H4 (cell line): Measurements from ENCODE around the gene UGT1A8. TPM values are rescaled to one million over a fixed set of nuclear protein-coding genes. Genes with fewer than 3 reads are reported as not detected.

Source experiments
- DNase-seq: peaks from one replicate; pipeline ENCODE4 v3.0.0-alpha.2; 2015; ENCODE audit warnings: low spot score
- total RNA-seq: library from RNA; depleted of rRNA; stranded (reverse); fragments of >200 nt; shearing (Covaris generic); gene quantifications from 2 replicates; pipeline ENCODE4 v1.2.3, GENCODE V29; 2014

Gene UGT1A8
- total RNA-seq, 1 experiment from 2014 or later: not detected

DNA sequence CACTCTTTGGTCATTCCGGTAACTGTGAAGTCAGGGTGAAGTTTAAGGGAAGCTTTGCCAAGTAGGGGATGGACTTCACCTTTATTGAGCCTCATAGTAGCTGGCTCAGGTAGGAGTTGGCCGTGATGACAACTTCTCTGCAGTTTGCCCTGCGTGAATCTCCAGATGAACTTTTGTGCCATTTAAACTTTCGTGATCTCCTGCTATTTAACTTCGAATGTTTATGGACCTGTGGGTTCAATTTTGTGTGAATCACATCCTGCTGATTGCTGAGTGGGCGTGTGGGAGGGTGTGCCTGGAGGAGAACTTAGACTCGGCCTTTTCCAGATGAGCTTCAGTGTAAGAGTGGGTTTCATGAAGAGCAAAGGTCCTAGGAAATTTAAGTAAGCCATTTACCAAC lies 146.8 kb downstream of the UGT1A8 start:
- peak; percentile 96 for DNase-seq

GRCh38 chr2:233764761-233765160 lies 147.3 kb downstream of the UGT1A8 start:
- DNase-seq: peak; percentile 26

DNA sequence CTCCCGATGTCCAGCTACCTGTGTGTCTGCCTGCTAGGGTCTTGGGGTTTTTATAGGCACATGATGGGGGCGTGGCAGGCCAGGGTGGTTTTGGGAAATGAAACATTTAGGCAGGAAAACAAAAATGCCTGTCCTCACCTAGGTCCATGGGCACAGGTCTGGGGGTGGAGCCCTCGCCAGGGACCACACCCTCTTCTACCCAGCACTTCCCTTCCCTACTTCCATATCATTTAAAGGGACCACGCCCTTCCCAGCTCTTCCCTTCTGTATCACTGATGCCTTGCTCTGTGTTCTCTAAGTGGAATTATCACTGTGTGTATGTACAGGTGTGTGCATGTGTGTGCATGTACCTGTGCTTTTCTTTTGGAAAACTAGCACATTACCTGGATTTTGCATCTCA lies 149.0 kb downstream of the UGT1A8 start:
- DNase-seq: peak; percentile 29

DNA sequence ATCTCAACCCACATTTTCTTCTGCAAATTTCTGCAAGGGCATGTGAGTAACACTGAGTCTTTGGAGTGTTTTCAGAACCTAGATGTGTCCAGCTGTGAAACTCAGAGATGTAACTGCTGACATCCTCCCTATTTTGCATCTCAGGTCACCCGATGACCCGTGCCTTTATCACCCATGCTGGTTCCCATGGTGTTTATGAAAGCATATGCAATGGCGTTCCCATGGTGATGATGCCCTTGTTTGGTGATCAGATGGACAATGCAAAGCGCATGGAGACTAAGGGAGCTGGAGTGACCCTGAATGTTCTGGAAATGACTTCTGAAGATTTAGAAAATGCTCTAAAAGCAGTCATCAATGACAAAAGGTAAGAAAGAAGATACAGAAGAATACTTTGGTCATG lies 150.6 kb downstream of the UGT1A8 start:
- no peak for DNase-seq

GRCh38 chr2:233769260-233769659 lies 151.8 kb downstream of the UGT1A8 start:
- no peak for DNase-seq

GRCh38 chr2:233772153-233772552 lies 154.7 kb downstream of the UGT1A8 start:
- no peak for DNase-seq

GRCh38 chr2:233772583-233772982 lies 155.2 kb downstream of the UGT1A8 start:
- DNase-seq: no peak

- no peak for DNase-seq
These were observed 156.4 kb downstream of the UGT1A8 start for GRCh38 chr2:233773854-233774253.

GRCh38 chr2:233775414-233775813 lies 158.0 kb downstream of the UGT1A8 start:
- no peak for DNase-seq

DNA sequence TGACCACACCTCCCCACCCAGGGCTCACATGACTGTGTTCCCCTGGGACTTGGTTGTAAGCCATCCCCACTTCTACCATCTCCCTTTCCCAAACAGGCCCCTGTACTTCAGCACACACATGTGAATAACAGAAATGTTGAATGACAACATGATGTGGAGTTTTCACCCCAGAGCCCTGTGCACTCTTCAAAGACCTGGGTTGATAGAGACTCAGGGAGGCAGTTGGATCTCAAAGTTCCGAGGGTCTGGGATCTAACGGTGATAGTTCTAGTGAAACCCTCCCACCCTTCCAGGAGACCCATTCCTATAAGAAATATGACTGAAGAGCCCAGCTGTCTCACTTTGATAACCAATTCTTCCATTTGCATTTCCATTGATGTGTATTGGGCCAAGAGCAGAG lies 160.6 kb downstream of the UGT1A8 start, which contains the start of gene MROH2A:
Gene MROH2A (plus strand): TSS at position 301 of the 400 bp plus-strand sequence. CDS start 1,029 bp downstream, outside the sequence.
- DNase-seq: no peak

- no peak for DNase-seq
These were observed 162.3 kb downstream of the UGT1A8 start for GRCh38 chr2:233779722-233780121.

DNA sequence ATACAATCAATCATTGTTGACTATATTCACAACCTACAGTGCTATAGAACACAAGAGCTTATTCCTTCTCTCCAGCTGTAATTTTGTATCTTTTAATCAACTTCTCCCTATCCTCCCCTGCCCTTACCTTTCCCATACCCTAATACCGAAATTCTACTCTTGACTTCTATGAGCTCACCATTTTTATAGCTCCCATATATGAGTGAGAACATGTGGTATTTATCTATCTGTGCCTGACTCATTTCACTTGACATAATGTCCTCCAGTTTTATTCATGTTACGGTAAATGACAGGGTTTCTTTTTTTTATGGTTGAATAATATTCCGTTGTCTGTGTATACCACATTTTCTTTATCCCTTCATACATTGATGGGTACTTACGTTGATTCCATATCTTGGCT lies 163.3 kb downstream of the UGT1A8 start:
- DNase-seq: no peak

GRCh38 chr2:233789554-233789953 lies 172.1 kb downstream of the UGT1A8 start:
- DNase-seq: no peak

DNA sequence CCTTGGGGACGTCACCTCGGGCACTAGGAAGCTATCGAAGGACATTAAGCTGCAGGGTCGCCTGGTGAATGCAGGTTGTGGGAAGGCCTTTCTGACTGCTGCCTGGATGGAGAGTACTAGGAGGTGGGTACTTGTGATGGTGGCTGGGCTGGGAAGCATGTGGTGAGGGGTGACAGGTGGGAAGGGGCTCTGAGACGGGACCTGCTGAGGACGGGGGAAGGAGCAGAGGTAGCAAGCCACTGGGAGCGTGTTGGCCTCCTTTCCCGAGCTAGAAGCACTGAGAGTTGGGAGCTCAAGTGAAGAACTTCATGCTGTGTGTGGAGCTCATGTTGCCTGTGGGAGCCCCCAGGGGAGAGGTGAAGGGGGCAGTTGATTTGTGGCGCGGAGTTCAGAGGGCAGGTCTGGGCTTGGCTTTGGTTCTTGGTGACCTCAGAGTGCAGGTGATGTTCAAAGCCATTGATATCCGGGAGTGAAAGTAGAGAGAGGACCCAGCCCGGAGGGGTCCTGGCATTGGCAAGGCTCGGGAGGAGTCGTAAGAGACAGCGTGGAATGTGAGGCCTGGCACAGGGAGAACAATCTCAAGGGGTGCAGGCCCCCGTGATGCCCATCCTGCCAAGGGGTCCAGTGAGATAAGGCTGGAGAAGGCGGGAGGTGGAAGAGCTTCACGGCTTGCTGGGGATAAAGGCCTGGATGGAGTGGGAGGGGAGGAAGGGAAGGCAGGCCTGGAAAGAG lies 173.9 kb downstream of the UGT1A8 start:
- DNase-seq: no peak

DNA sequence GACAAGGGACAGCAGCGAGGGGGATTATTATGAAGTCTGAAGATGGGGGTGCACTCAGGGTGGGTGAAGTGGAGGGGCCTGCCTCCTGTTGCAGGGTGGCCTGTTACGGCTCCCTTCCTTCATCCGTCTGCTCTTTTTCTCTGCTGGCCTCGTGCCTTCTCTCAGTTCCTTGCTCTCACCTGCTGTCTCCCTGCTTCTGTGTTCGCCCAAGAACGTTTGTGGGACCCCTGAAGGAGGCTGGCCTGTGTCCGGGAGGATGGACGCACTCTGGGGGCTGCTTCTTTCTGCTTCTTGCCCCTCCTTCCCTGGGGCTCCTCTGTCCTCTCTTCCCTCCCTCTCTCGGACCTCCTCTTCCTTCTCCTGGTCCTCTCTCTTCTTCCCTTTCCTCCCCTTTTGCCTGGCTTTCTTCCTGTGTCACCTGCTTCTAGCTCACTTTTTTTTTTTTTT lies 174.5 kb downstream of the UGT1A8 start:
- DNase-seq: no peak

DNA sequence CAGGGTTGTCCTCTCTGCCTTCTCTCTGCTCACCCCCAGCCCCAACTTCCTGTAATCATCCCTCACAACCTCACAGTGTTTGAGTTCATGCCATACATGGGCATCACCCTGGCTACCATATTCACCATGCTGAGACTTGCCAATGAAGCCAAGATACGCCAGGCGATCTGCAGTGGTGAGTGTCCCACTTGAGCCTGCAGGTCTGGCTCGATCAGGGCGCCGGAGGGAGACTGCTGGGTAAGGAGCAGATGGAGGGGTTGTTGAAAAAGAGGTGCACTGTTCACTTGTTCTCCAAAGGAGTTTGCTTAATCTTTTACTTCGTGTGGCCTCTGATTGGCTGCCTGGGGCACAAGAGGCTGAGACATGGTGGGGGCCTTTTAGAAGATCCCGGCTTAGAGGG lies 175.3 kb downstream of the UGT1A8 start:
- no peak for DNase-seq

DNA sequence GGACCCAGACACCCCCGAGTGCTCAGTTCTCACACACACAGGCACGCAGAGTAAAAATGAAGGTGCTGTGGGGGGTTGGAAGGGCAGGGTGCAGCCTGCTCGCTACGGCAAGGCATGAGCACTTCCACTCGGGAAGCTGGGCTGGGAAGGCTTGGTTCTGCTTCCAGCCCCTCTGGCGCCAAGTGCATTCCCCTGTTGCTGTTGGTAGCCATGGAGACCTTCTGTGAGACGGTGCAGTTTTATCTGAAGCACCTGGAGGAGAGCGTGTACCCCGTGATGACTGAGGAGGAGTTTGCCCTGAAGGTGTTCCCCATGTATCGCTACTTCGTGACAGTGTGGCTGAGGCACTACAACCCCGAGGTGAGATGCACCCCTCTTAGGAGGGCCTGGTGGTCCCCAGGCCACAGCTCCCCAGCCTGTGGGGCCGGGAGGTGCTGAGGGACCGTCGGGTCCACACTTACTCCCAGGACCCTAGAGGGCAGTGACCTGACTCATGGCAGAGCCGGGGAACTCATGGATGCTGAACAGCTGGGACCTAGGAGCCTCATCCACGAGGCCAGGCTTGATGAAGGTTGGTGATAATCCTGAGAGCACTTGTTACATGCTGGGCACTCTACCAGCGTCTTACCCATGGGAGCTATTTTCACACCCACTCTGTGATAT lies 176.2 kb downstream of the UGT1A8 start:
- no peak for DNase-seq

DNA sequence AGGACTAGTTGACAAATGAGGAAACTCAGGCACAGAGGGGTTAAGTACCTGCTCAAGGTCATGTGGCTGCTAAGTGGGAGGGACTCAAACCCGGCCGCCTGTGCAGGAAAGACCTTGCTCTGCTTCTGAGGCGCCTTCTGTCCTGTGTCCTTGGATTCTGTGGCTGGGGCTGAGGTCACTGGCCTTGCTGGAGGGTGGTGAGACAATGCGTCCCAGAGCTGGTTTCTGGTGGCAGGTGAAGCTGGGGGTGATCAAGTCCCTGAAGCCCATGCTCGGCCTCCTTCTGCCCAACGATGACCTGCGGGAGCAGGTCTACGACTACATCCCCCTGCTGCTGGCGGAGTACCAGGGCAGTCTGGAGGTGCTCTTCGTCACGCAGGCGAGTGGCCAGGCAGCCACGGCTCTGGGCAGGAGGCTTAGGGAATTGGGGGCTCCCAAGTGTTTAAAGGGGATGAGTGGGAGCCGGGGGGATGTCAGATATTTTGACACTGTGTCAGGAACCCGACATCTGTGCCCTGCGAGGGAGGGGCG lies 176.8 kb downstream of the UGT1A8 start:
- no peak for DNase-seq

GRCh38 chr2:233795735-233796171 lies 178.3 kb downstream of the UGT1A8 start:
- no peak for DNase-seq

DNA sequence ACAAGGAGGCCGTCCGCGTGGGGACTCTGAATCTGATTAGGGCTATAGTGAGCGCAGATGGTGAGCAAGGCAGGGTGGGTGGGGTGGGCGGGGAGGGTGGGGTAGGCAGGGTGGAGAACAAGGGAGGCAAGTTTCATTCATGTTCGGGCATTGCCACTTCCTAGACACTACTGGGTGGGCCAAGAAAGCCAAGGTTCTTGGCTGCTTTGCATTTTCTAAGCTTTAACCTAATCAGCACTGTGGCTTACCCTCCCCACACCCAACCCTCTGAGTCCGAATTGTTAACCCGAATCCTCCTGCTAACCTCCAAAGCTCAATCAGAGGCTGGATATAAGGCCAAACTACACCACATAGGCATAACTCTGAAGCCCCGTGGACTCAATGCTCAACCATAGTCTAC lies 178.8 kb downstream of the UGT1A8 start:
- no peak for DNase-seq

DNA sequence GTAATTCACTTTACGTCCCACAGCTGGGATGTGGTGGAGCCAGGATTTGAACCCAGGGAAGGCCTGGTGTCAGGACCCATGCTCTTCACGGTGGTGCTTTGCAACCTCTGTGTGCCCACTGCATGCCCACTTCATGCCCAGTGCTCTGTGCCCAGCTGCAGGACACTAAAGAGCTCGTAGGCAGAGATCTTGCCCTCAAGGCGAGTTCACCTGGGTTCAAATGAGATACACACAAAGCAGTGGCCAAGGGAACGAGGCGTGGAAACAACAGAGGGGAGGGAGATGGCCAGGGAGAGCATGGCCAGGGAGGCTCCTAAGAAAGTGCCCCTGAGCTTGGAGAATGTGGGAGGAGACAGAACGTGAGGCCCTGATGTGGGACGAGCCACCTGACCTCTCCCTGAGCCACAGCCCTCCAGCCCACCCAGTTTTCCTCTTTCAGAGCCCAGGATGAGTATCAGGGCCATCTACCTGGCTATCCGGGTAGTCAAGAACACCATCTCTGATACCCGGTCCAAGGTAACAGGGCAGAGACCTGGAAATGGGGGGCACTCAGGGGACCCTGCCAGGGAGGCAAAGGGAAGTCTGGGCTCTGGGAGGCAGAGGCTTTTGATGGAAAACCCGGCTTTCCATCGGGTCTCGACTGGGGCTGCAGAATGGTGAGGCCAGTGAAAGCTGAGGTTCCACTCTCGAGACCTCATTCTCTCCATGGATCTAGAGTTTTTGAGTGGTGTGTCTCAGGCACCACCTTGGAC lies 181.1 kb downstream of the UGT1A8 start:
- DNase-seq: no peak

DNA sequence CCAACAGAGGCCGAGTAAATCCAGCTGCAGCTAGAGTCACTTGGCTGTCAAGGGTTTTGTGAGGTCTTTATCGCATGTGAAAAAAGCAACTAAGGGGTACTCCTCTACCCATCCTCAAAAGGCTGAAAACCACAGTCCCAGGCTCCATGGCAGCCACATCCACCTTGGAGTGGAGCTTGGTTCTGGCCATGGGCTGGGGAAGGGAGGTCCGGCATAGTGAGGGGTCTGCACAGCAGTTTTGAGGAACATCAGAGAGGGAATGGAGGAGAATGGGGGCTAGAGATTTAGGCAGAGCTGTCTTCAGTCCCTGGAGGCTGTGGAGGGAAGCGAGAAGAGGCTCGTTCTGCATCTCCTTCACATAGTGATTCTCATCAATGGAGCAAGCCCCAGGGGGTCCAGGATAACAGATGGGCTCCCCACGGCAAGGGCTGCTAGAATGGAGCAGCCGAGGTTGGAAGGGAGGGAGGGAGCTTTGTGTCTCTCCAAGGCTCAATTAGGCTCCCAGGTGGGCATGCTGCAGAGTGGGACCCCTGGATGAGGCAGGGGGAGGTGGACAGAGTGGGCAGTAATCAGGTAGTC lies 181.7 kb downstream of the UGT1A8 start:
- DNase-seq: no peak
